Activated naive CD8-positive, alpha-beta T cell treated with anti-CD3 and anti-CD28 coated beads, Interleukin-2, amount 10 ng/mL, durations not matched to agents 7 days and 5 days (primary cell): ENCODE measurements around the gene TMEM18. TPM values are rescaled to one million over a fixed set of nuclear protein-coding genes. Genes with fewer than 3 reads are reported as not detected.
A peak's percentile ranks its signal among the peaks of the same experiment; 100 is the strongest.

Experiments
- ATAC-seq: fragments of 150-1000 bp; cut with Tn5 transposase; one replicate; pipeline ENCODE4 v1.10.0; 2021; ENCODE audit warnings: low read depth, moderate library complexity
- POLR2A ChIA-PET: fragments of 350-600 bp; sonication (Branson Sonifier 250); formaldehyde crosslinking; loops from one replicate; lab custom pipeline; 2021; ENCODE audit warnings: antibody characterized with exemption; lab: Charles Lee
- DNase-seq: peaks from one replicate; pipeline ENCODE4 v3.0.0; 2021
- H3K27ac Mint-ChIP-seq: one replicate; pipeline ENCODE4 v1.8.0; 2022; ENCODE audit warnings: mild to moderate bottlenecking, mixed read lengths
- H3K27me3 Mint-ChIP-seq: one replicate; pipeline ENCODE4 v1.8.0; 2022; ENCODE audit warnings: mild to moderate bottlenecking, moderate library complexity, mixed read lengths
- H3K36me3 Mint-ChIP-seq: one replicate; pipeline ENCODE4 v1.8.0; 2021; ENCODE audit warnings: mild to moderate bottlenecking, mixed read lengths
- H3K4me1 Mint-ChIP-seq: one replicate; pipeline ENCODE4 v1.8.0; 2021; ENCODE audit warnings: mixed read lengths
- H3K4me3 Mint-ChIP-seq: one replicate; pipeline ENCODE4 v1.8.0; 2022; ENCODE audit warnings: mild to moderate bottlenecking, moderate library complexity, mixed read lengths
- H3K9me3 Mint-ChIP-seq: one replicate; pipeline ENCODE4 v1.8.0; 2021; ENCODE audit warnings: mixed read lengths
- total RNA-seq, 2 experiments: library from RNA; stranded (reverse); gene quantifications; one replicate each; pipeline ENCODE4 v1.2.3, GENCODE V29; 2021

Gene TMEM18
- 10 to 100 TPM; 30.4 to 31.3 TPM for total RNA-seq

DNA sequence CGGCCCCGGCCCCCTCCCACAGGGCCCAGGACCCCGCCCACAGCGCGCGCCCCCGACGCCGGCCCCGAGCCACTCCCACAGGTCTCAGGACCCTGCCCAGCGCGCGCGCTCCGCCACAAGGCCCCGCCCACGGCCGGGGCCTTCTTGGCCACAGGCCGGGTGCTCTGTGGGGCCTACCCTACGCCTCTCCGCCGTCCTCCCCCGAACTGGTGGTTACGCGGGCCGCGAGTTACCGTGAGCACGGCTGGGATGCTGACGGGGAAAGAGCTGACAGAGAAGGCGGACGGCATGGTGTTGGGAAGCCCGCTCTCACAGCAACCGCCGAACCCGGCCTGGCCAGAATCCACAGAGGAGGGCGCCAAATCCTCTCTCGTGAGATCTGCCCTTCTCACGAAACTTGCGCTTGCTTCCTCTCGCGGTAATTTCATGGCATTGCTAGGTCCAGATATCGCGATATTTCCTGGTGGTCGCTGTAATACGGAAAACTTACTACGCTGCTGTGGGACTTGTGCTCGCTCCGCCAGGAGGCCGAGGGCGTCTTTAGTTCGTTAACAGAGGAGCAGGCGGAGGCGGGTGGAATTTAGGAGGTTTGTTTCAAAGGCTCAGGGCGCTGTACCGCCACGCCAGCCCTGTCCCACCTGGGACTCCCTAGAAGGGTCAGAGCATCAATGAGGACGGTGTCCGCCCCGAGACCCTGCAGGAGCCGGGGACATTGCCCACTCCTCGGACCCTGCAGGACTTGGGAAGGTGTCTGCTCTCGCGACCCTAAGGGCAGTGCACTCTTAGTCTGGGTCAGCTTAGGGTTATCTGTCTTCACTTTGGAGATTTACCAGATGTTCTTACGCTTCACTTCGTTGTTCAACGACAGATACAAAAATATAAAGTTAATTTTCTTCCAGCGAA lies at the start of gene TMEM18:
TMEM18 (minus strand) TSS at position 351 of the 903 bp plus-strand sequence; CDS start at position 290, 61 bp downstream.
- POLR2A ChIA-PET, result interaction anchor here (1.0 to 2.2 kb wide), 5 partner anchors 24 to 869 kb away, joined by 3 to 5 read pairs (median 3); partner anchors contain the start of gene SNTG2
- no peaks in the 10 kb centered on the region for H3K27me3 Mint-ChIP-seq
- ATAC-seq, result peak; percentile 59
- H3K4me1 Mint-ChIP-seq, result peaks cover 29% of the 10 kb centered on the region
- no peaks in the 10 kb centered on the region for H3K9me3 Mint-ChIP-seq
- H3K36me3 Mint-ChIP-seq, result peaks cover 26% of the 10 kb centered on the region
- H3K4me3 Mint-ChIP-seq, result peak within 1 kb of the TSS; percentile 98
- peak; percentile 99 for DNase-seq
- H3K27ac Mint-ChIP-seq, result peak within 1 kb of the TSS; percentile 99

DNA sequence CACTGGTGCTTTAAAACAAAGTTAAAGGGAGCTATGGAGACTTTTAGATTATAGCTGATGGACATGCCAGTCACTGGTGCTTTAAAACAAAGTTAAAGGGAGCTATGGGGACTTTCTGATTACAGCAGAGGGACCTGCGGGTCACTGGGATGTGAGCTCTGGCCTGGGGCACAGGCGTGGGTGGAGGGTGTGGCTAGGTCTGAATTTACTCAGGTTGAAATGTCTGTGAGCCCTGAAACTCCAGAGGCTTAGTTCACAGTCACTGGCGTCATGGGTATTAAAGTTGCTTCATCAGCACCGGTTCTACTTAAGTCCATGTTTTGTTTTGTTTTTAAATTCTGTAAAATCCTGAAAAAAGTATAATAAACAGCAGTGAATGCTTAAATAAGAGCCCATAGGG lies 49.0 kb upstream of the TMEM18 start:
- H3K36me3 Mint-ChIP-seq, result no peaks in the 10 kb centered on the region

DNA sequence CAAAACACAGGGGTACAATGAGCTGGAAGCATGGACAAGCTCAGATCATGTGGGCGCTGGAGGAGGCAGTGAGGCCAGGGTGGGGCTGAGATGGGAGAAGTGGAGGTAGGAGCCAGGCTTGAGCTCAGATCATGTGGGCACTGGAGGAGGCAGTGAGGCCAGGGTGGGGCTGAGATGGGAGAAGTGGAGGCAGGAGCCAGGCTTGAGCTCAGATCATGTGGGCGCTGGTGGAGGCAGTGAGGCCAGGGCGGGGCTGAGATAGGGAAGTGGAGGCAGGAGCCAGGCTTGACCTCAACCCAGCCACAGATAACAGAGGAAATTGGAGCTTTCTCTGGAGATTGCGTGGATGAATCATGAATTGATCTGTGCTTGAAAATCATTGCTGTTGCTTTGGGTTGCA lies 48.3 kb upstream of the TMEM18 start:
- POLR2A ChIA-PET, result no interaction called here
- Mint-ChIP-seq H3K36me3 (no peaks in the 10 kb centered on the region), H3K9me3 (peaks cover 2% of the 10 kb centered on the region), H3K27me3 (peaks cover 35% of the 10 kb centered on the region), H3K4me3 (no peak overlapping the region), H3K4me1 (peaks cover 10% of the 10 kb centered on the region), H3K27ac (no peak overlapping the region)
- no peak for ATAC-seq
- no peak for DNase-seq

More for the DNA sequence above, 49.0 kb upstream of the TMEM18 start:
- ATAC-seq (no peak), DNase-seq (no peak)
- peaks cover 2% of the 10 kb centered on the region for H3K9me3 Mint-ChIP-seq
- H3K4me1 Mint-ChIP-seq, result peaks cover 10% of the 10 kb centered on the region
- peaks cover 31% of the 10 kb centered on the region for H3K27me3 Mint-ChIP-seq
- no peak overlapping the region for H3K4me3 Mint-ChIP-seq
- POLR2A ChIA-PET, result no interaction called here
- H3K27ac Mint-ChIP-seq, result no peak overlapping the region

DNA sequence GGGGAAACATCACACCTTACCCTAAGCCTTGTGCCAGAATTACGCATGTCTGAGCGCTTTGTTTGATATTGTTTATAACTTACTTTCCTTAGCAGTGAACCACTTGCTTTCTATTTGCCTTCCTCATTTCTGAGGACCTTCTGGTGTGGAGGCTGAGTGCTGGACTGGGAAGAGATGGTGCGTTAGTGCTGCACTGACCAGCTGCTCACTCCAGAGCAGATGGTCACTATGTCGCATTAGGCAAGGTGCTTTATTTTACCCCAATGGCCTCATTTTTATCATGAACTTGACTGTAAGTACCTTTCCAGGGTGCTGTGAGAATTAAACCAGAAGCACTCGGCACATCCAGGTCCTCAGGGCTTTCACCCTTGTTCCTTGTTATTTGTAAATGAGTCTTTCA lies 46.6 kb upstream of the TMEM18 start:
- no peak overlapping the region for H3K4me3 Mint-ChIP-seq
- H3K36me3 Mint-ChIP-seq, result no peaks in the 10 kb centered on the region
- H3K9me3 Mint-ChIP-seq, result peaks cover 2% of the 10 kb centered on the region
- no peak overlapping the region for H3K27ac Mint-ChIP-seq
- peaks cover 8% of the 10 kb centered on the region for H3K4me1 Mint-ChIP-seq
- POLR2A ChIA-PET, result no interaction called here
- no peak for DNase-seq
- peaks cover 28% of the 10 kb centered on the region for H3K27me3 Mint-ChIP-seq
- no peak for ATAC-seq

DNA sequence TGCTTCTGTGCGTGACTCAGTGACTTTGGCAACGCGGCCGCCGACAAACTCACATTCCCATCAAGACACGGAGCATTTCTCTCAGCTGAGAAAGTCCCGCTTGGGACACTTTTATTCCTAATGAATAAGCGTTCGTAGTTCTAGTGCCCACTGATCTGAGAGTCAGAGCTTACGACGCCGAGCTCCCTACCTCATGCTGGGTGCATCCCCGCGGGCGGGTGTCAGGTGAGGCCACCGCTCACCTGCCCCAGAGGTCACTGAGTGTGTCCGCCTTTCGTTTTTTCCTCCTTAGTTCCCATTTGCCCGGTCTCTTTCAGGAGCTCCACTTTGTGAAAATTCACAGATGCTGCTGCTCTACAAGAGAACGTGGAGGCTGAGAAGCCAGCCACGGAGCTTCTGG lies 43.6 kb upstream of the TMEM18 start:
- Mint-ChIP-seq H3K9me3 (no peaks in the 10 kb centered on the region), H3K4me1 (no peaks in the 10 kb centered on the region), H3K27ac (no peak overlapping the region), H3K4me3 (no peak overlapping the region), H3K36me3 (no peaks in the 10 kb centered on the region), H3K27me3 (peaks cover 26% of the 10 kb centered on the region)
- DNase-seq (no peak), ATAC-seq (no peak)
- POLR2A ChIA-PET, result no interaction called here

DNA sequence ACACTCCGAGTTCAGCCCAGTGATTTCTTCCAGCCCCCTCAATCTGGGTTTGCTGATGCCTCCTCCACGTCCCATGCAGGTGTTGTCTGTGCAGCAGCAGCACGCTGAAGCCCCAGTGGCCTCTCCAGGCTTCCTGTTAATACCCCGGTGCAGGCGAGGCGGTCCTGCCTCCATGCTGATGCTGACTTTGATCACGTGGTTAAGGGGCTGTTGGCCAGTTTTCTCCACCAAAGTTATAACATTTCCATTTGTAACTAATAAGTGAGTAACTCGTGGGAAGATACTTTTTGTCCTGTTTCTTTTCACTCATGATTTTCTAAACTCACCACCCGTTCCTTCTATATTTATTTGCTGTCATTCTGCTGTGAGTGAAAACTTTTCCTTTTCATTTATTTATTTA lies 42.5 kb upstream of the TMEM18 start:
- Mint-ChIP-seq H3K4me3 (no peak overlapping the region), H3K36me3 (no peaks in the 10 kb centered on the region), H3K27me3 (peaks cover 18% of the 10 kb centered on the region), H3K9me3 (no peaks in the 10 kb centered on the region), H3K4me1 (peaks cover 4% of the 10 kb centered on the region), H3K27ac (no peak overlapping the region)
- POLR2A ChIA-PET, result no interaction called here
- ATAC-seq (no peak), DNase-seq (no peak)

DNA sequence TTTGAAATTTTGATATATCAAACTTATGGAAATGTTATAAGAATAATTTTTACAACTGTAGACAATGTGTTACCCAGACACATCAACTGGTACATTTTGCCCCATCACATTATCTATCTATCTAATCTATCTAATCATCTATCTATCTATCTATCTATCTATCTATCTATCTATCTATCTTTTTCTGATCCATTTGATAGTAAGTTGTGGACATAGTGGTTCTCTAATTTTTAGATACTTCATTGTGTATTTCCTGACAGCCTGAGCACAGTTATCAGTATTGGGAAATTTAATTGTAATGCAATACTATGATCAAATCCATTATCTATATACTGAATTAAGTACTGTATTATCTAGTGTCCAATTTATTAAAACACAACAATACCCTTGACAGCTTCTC lies 42.0 kb upstream of the TMEM18 start:
- Mint-ChIP-seq H3K36me3 (no peaks in the 10 kb centered on the region), H3K4me3 (no peak overlapping the region)
- POLR2A ChIA-PET, result no interaction called here

DNA sequence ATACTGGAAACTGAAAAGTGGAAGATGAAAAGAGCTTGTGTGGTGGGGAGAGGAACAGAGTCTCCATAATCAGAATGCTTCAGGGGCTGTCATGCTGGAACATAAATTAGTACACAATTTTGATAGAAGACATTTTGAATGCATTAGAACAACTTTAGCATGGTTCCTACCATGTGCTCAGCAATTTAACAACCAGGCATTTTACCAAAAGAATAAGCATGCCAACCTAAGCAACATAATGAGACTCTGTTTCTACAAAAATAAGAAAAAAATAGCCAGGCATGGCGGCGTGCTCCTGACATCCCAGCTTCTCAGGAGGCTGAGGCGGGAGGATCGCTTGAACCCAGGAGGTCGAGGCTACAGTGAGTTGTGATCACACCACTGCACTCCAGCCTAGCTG lies 40.5 kb upstream of the TMEM18 start:
- peaks cover 13% of the 10 kb centered on the region for H3K27me3 Mint-ChIP-seq
- no peak overlapping the region for H3K4me3 Mint-ChIP-seq
- ATAC-seq (no peak), DNase-seq (no peak)
- no peak overlapping the region for H3K27ac Mint-ChIP-seq
- H3K9me3 Mint-ChIP-seq, result no peaks in the 10 kb centered on the region
- POLR2A ChIA-PET, result no interaction called here
- peaks cover 7% of the 10 kb centered on the region for H3K4me1 Mint-ChIP-seq
- no peaks in the 10 kb centered on the region for H3K36me3 Mint-ChIP-seq

More for the DNA sequence above, 42.0 kb upstream of the TMEM18 start:
- Mint-ChIP-seq H3K9me3 (no peaks in the 10 kb centered on the region), H3K4me1 (peaks cover 7% of the 10 kb centered on the region), H3K27me3 (peaks cover 17% of the 10 kb centered on the region), H3K27ac (no peak overlapping the region)
- DNase-seq, result no peak
- ATAC-seq, result no peak

DNA sequence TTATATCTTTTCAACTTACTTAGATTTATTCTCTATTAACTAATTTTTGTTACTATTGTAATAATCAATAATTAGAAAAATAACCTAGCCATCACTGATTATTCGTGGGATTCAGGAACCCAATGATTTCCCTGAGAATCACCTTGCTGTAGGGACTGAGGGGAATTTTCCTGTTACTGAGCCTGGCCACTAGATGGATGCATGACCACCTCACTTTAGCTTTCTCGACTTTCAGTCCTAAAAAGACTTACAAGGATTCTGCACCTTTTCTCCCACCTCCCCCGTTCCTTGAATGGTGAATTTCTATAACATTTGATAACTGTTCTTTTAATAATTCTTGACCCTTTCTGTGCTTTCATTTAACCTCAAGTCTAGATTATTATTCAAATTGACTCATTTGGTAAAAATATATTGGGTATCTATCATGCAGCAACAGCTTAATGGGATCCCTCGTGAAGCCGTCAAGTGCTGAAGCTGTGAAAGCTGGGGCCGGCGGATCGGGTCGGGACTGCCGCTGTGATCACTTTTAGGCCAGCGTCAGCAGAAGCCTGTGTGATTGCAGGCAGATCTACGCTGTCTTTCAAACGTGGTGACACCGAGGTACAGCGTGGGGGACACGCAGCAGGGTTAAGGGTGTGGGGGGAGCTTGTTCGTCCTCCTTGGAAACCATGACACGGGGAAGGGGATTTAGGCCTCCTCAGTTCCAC lies 38.8 kb upstream of the TMEM18 start:
- ATAC-seq (no peak), DNase-seq (no peak)
- Mint-ChIP-seq H3K27ac (no peak overlapping the region), H3K4me1 (peaks cover 7% of the 10 kb centered on the region), H3K9me3 (no peaks in the 10 kb centered on the region), H3K4me3 (no peak overlapping the region), H3K36me3 (no peaks in the 10 kb centered on the region), H3K27me3 (peaks cover 13% of the 10 kb centered on the region)
- POLR2A ChIA-PET, result no interaction called here

DNA sequence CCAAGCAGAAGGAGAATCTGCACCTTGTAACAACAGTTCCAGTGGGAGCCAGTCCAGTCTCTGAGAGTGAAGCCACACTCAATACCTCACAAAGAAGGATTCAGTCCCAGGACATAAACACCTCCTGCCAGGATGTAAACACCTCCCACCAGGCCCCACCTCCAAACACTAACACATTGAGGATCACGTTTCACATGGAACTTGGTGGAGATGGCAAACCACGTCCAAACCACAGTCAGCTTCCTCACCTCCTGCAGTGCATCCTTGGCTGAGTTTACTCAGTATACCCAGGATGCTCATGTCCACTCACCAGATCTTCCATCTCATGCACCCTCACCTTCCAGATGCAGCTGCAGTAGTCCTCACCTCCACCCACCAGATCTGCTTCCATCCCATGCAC lies 37.8 kb upstream of the TMEM18 start:
- H3K36me3 Mint-ChIP-seq, result no peaks in the 10 kb centered on the region
- peaks cover 7% of the 10 kb centered on the region for H3K4me1 Mint-ChIP-seq
- H3K27me3 Mint-ChIP-seq, result peaks cover 9% of the 10 kb centered on the region
- DNase-seq (no peak), ATAC-seq (no peak)
- H3K4me3 Mint-ChIP-seq, result no peak overlapping the region
- POLR2A ChIA-PET, result no interaction called here
- H3K27ac Mint-ChIP-seq, result no peak overlapping the region
- no peaks in the 10 kb centered on the region for H3K9me3 Mint-ChIP-seq

DNA sequence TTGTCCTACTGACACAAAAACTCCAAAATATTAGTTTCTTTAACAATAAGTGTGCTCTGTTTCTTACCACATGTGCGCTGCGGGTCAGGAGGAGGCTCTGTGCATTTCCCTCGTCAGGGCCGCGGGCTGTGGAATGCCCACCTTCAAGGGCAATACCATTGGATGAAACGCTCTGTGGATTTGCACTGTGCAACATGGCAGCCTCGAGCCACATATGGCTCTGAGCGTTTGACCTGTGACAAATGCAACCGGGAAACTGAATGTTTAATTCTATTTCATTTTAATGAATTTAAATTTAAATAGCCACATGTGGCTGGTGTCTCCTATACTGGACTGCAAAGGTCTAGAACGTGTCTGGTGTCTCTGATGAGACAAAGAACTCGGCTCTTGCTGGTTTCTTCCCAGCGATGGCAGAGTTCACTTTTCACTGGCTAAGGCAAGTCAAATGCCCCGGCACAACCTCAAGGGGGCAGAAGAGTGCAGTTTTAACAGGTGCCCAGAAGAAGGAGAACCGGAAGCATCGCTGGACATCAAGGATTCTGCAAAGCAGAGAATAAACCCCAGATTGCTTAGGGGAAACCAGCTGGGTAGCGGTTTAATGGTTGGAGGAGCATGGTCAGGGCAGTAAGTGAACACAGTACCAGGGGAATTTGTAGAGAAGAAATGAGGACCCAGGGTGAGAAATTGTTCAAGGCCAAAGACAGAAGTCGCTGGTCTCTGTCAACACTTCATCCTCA lies 37.0 kb upstream of the TMEM18 start:
- peaks cover 9% of the 10 kb centered on the region for H3K27me3 Mint-ChIP-seq
- POLR2A ChIA-PET, result no interaction called here
- H3K36me3 Mint-ChIP-seq, result no peaks in the 10 kb centered on the region
- H3K4me3 Mint-ChIP-seq, result no peak overlapping the region
- no peak for DNase-seq
- peaks cover 7% of the 10 kb centered on the region for H3K4me1 Mint-ChIP-seq
- H3K27ac Mint-ChIP-seq, result no peak overlapping the region
- no peaks in the 10 kb centered on the region for H3K9me3 Mint-ChIP-seq
- peak; percentile 74 for ATAC-seq

DNA sequence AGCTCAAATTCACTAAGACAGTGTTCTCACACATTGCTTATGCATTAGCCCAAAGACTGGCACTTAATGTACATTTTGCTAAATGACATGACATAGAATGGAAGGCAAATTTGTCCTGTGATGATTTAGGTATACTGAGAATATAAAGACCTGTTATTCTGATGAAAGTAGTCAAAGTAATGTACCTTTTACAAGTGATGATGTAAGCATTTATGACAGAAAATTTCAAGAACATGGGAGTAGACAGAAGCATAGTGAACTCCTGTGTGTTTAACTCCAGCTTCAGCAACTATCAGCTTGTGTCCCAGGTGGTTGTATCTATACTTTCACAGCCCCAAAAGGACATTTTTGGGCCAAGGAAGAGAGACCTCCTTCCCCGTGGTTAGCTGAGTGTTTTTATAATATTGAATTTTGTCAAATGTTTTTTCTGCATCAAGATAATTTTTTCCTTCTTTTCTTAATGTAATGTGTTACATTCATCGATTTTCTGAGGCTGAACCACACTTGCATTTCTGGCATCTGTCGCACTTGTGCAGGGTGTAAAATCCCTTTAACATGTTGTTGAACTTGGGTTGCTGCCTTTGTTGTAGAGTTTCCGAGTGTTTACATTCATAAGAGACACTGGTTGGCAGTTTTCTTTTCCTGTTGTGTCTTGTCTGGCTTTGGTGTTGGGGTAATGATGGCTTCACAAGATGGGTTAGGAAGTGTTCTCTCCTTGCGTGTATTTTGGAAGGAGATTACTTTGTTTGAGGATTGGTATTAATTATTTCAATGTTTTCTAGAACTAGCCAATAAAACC lies 33.9 kb upstream of the TMEM18 start:
- POLR2A ChIA-PET, result no interaction called here
- Mint-ChIP-seq H3K4me3 (no peak overlapping the region), H3K9me3 (no peaks in the 10 kb centered on the region), H3K27ac (no peak overlapping the region), H3K4me1 (peaks cover 8% of the 10 kb centered on the region), H3K36me3 (no peaks in the 10 kb centered on the region), H3K27me3 (peaks cover 6% of the 10 kb centered on the region)
- DNase-seq, result no peak
- no peak for ATAC-seq
